Measurements from ENCODE around the gene SELL. TPM values are rescaled to one million over a fixed set of nuclear protein-coding genes. Genes with fewer than 3 reads are reported as not detected.
"Not testable (repeated sequence)": the region's sequence is repeated elsewhere in the genome, so short reads cannot be mapped to it uniquely, and the experiment has no call there.

The SELL gene
- total RNA-seq, 1 donor from 2014 or later = not detected

GRCh38 chr1:169694304-169695075 is 16.9 kb downstream of the SELL start:
- no peak for DNase-seq (ENCODE audit: low read depth)
- H3K4me3 ChIP-seq (ENCODE audit: low read depth, low read length) = no peak overlapping the region
- H3K27me3 ChIP-seq (ENCODE audit: control insufficient read depth, insufficient read depth, low read length) = no peaks in the 10 kb centered on the region
- no peaks in the 10 kb centered on the region for H3K36me3 ChIP-seq (ENCODE audit: control insufficient read depth, insufficient read depth, low read length)
- no peak for TF ChIP-seq CTCF (IDR thresholded peaks at IDR 0.05; ENCODE audit: insufficient read depth, low read length, poor library complexity, severe bottlenecking)

- Histone ChIP-seq H3K4me3 (ENCODE audit: low read depth, low read length) (no peak overlapping the region), H3K36me3 (ENCODE audit: control insufficient read depth, insufficient read depth, low read length) (no peaks in the 10 kb centered on the region), H3K27me3 (ENCODE audit: control insufficient read depth, insufficient read depth, low read length) (no peaks in the 10 kb centered on the region)
- DNase-seq (ENCODE audit: low read depth) = no peak
- TF ChIP-seq CTCF (IDR thresholded peaks at IDR 0.05; ENCODE audit: insufficient read depth, low read length, poor library complexity, severe bottlenecking) = no peak
Measured at GRCh38 chr1:169692756-169693460, 18.5 kb downstream of the SELL start.

GRCh38 chr1:169690489-169690888 is 20.9 kb downstream of the SELL start:
- Histone ChIP-seq H3K27me3 (ENCODE audit: control insufficient read depth, insufficient read depth, low read length) (no peaks in the 10 kb centered on the region), H3K4me3 (ENCODE audit: low read depth, low read length) (no peak overlapping the region), H3K36me3 (ENCODE audit: control insufficient read depth, insufficient read depth, low read length) (no peaks in the 10 kb centered on the region)
- no peak for DNase-seq (ENCODE audit: low read depth)
- TF ChIP-seq CTCF (IDR thresholded peaks at IDR 0.05; ENCODE audit: insufficient read depth, low read length, poor library complexity, severe bottlenecking) = no peak

GRCh38 chr1:169689395-169689794 is 22.0 kb downstream of the SELL start:
- no peaks in the 10 kb centered on the region for H3K36me3 ChIP-seq (ENCODE audit: control insufficient read depth, insufficient read depth, low read length)

GRCh38 chr1:169688377-169688776 is 23.0 kb downstream of the SELL start:
- not testable (repeated sequence) for DNase-seq (ENCODE audit: low read depth); H3K27me3 ChIP-seq (ENCODE audit: control insufficient read depth, insufficient read depth, low read length); H3K4me3 ChIP-seq (ENCODE audit: low read depth, low read length)

More at GRCh38 chr1:169689395-169689794, 22.0 kb downstream of the SELL start:
- DNase-seq (ENCODE audit: low read depth) = no peak
- no peak overlapping the region for H3K4me3 ChIP-seq (ENCODE audit: low read depth, low read length)
- TF ChIP-seq CTCF (IDR thresholded peaks at IDR 0.05; ENCODE audit: insufficient read depth, low read length, poor library complexity, severe bottlenecking) = no peak
- no peaks in the 10 kb centered on the region for H3K27me3 ChIP-seq (ENCODE audit: control insufficient read depth, insufficient read depth, low read length)

GRCh38 chr1:169683661-169684060 is 27.8 kb downstream of the SELL start:
- Histone ChIP-seq H3K36me3 (ENCODE audit: control insufficient read depth, insufficient read depth, low read length) (no peaks in the 10 kb centered on the region), H3K4me3 (ENCODE audit: low read depth, low read length) (no peak overlapping the region), H3K27me3 (ENCODE audit: control insufficient read depth, insufficient read depth, low read length) (no peaks in the 10 kb centered on the region)
- TF ChIP-seq CTCF (IDR thresholded peaks at IDR 0.05; ENCODE audit: insufficient read depth, low read length, poor library complexity, severe bottlenecking) = no peak
- no peak for DNase-seq (ENCODE audit: low read depth)

More at GRCh38 chr1:169688377-169688776, 23.0 kb downstream of the SELL start:
- not testable (repeated sequence) for H3K36me3 ChIP-seq (ENCODE audit: control insufficient read depth, insufficient read depth, low read length)

- not testable (repeated sequence) for DNase-seq (ENCODE audit: low read depth); H3K27me3 ChIP-seq (ENCODE audit: control insufficient read depth, insufficient read depth, low read length); H3K36me3 ChIP-seq (ENCODE audit: control insufficient read depth, insufficient read depth, low read length); H3K4me3 ChIP-seq (ENCODE audit: low read depth, low read length)
Measured at GRCh38 chr1:169683168-169683567, 28.3 kb downstream of the SELL start.
